ENCODE data around the gene SMPD2.
A peak's percentile ranks its signal among the peaks of the same experiment; 100 is the strongest.
"Not testable (repeated sequence)": the region's sequence is repeated elsewhere in the genome, so short reads cannot be mapped to it uniquely, and the experiment has no call there.

The SMPD2 gene

DNA sequence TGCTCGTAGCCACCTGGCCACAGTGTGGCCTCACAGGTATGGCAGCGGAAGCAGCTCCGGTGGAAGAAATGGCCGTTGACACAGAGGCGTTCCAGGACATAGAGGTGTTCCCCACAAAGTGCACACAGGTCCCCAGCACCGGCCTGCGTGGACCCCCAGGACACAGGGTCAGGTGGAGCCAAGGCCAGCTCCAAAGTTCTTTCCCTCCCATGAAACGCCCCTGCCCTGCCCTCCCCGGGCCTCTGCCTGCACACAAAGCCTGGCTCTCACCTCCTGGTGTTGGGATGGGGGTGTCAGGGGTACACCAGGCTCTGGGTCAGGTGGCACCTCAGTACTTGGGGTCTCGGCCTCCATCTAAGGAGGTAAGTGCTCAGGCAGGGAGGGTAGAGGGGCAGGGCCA lies 6.6 kb downstream of the SMPD2 start:
- no peak for DNase-seq

GRCh38 chr6:109447878-109448555 lies 7.5 kb downstream of the SMPD2 start:
- DNase-seq: no peak

- no peak for DNase-seq
Observed at GRCh38 chr6:109448615-109449014, 8.1 kb downstream of the SMPD2 start.

- DNase-seq: no peak
Observed at GRCh38 chr6:109449064-109449794, 8.7 kb downstream of the SMPD2 start.

GRCh38 chr6:109449795-109450673 lies 9.5 kb downstream of the SMPD2 start:
- no peak for DNase-seq

GRCh38 chr6:109450801-109451200 lies 10.3 kb downstream of the SMPD2 start:
- DNase-seq: no peak

DNA sequence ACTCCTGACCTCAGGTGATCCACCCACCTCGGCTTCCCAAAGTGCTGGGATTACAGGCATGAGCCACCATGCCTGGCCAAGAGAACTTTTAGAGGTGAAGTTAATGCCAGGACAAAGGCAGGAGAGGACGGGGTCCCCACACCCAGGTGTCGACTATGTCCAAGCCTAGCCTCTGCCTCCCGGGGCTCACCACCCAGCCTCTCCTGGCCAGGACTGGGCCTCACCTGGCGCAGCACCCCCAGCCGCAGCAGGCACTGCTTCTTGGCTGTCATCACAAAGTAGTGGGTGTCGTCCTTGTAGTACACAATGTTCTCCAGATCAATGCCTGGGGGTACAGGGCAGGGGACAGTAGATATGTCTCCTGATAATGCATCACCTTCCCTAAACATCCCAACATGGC lies 10.9 kb downstream of the SMPD2 start:
- no peak for DNase-seq

DNA sequence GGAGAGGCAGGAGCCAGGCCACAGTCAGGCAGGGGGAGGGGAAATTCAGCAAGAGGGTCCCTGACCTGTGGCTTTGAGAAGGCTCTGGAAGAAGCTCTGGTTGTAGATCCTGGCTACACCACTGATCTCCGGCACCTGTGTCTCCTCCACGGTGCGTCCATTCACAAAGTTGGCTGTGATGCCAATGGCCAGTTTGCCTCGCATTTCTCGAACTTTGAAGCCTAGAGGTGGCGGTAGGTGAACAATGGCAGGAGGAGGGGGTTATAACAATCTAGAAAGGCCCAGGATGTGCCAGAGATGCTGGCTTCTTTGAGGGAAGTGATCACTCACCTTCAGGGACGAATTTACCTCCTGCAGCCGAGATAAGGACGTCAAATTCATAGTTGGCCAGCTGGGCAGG lies 11.7 kb downstream of the SMPD2 start:
- DNase-seq: no peak

DNA sequence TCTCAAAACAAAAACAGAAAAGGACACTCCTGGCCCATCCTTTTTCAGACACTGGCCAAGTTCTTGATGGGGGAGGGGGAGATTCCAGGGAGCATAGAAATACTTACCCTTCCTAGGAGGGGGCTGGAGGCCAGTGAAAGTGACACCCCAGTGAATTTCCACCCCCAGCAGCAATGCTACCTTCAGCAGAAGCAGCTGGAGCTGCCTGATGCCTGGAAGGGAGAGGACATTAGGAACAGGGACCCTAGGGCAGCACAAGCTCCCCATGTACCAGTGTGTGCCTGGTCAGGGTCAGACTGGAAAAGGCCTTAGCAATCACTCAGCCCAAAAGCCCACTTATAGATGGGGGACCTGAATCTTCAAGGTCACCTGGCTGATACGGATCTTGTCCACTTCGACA lies 12.6 kb downstream of the SMPD2 start:
- DNase-seq: no peak

DNA sequence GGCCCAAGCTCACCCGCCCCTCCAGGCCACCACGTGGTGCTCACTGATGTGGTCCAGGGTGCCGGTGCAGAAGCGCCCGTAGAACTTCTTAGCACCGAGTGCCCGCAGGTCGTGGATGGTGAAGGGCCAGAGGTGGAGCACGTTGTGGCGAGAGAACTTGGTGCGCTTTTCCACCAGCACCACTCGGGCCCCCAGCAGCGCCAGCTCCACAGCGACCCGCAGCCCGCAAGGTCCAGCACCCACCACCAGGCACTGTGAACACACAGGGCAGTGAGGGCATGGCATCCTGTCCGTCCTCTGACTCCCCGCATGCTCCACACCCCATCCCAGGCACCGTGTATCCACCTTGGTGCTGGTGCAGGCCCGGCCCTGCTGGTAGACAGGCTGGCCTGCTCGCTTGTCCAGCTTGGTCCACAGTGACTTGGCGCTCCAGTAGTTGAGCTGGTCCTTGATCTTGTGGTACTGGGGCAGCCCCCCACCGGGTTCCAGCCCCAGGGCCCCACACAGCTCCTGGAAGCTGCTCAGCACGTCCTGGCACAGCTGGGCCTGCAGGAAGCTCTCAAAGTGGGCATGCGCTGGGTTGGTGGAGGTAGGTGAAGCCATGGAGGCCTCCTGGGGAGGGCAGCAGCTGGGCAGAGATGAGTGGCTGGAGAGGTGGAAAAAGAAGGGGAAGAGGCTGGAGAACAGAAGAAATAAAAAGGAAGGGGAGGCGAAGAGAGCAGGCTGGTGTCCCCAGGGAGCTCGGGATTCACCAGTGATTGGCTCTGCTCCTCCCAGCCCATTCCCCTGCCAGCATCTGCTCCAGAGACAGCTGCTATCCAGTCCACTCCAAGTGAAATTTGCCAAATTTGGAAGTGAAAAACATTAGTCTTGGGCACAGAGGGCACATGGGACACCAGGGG lies 13.3 kb downstream of the SMPD2 start:
- peak; percentile 54 for DNase-seq

DNA sequence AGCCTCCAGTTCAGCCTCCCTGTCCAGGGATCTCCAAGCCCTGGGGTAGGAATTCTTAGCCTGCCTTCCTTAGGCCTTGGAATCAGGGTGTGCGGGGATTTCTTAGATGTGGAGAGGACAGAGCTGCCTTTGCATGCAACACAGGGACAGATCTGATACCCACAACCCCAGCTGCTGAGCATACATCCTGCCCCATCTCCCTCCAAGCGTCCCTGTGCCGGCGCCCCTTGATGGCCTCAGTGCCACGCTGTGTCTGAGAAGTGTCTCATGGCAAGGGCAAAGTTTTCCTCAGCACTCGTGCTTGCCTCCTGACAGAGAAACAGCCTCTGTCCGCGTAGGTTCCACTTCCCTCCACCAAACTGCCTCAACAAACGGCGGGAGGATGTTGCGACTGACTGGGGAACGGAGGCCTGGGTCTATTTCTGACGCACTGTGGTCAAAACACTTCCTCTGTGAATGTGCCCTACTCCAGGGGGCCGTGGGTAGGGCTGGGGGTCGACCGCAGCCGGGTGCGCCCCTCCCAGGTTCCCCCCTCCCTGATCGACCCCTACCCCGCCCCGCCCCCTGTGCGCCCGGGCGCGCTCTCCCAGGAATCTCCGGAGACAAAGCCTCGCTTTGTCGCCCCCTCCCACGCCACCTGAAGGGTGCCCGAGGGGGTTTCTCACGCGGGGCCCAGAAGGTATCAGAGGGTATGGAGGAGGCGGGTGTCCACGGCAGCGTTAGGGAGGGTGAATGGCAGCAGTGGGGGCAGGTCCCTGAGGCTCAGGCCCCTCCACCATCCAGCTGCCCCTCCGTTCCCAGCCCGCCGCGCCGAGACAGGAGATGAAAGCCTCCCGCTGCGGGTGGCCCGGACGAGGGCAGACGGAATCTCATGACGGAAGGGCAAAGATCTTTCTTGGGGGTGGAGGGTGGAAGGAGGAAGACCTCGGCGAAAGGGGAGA lies 14.2 kb downstream of the SMPD2 start:
- DNase-seq: no peak

DNA sequence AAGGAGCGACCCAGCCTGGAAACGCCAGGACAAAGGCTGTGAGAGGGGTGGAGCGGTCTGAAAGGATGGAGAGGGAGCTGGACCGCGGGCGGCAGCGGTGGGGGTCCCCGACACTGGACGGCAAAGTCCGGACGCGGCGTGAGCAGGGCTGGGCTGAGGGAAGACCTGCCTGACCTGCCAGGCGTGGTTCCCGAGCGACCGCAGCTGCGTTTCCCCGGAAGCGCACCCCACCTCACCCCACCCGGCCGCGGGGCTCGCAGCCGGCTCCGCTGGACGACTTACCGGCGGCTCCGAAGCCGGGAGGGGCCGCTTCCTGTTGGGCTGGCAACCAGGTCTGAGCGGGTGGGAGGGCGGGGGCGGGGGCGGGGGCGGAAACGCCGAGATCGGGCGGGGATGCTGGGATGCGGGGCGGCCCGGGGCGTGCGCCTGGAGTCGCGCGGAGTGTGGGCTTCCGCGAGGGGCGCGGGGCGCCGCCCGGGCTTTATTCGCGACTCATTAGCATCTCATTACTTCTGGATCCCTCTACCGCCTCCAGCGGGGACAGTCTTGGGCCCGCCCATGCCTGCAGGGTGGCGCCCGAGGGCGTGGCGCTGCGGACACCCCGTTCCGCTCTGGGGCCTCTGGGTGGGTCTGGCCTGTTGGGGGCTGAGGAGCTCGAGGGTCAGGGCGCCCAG lies 15.1 kb downstream of the SMPD2 start, which contains the start of gene MICAL1:
MICAL1 (minus strand) TSS at position 336 of the 674 bp plus-strand sequence. CDS start 1,576 bp downstream, outside the sequence.
- DNase-seq: peak; percentile 62

DNA sequence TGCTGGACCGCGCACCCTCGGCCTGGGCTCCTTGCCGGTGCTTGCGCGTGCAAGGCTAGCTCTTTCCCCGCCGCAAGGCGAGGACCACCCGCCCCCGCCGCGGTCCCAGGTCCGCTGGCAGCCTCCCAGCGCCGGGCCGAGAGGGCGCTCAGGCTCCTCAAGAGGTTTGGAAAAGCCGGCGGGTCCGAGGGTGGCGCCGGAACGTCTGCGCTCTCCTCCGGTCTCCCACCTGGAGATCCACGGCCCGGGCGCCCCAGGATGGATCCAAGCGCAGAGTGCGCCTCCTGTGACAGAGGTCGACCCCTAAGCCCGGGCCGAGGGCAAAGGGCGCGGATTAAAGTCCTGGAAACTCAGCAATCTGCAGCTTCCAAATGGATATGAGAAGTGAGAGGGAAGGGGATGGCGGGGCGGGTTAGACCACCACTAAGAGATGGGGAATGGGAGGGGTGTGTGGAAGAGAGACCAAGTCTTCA lies 15.6 kb downstream of the SMPD2 start:
- DNase-seq: no peak

DNA sequence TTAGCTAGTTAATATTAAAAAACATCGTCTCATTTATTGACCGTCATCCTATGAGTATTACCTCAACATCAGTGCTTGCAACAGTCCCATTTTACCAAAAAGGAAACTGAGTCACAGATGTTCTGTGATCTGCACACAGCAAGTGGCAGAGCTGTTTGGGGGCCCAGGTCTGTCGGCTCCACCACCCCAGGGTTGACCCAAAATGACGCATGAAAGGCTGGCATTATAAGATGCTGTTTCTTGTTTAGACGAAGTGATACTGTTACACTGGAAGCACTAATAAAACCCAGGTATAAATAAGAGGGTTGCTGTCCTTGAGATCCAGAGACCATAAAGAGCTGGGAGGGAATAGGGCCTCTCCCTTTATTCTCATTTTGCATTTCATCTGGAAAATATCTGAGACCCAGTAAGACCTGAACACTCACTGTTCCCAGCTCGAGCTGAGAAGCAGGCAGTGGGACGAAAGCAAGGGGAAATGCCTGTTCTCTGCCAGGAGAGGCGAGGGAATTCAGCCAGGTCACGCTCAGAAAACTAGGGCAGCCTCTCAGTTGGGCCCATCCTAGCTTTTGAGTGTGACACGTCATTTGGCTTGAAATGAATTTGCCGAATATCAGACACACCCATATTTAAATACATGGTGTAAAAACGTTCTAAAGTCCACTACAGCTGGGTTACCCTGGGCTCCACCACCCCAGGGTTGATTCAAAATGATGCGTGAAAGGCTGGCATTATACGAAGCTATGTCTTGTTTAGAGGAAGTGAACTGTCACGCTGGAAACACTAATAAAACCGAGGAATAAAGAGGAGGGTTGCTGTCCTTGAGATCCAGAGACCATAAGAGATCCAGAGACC lies 16.4 kb downstream of the SMPD2 start:
- DNase-seq: no peak

GRCh38 chr6:109457562-109457996 lies 17.1 kb downstream of the SMPD2 start:
- peak; percentile 11 for DNase-seq

GRCh38 chr6:109458774-109459531 lies 18.4 kb downstream of the SMPD2 start:
- DNase-seq: no peak

DNA sequence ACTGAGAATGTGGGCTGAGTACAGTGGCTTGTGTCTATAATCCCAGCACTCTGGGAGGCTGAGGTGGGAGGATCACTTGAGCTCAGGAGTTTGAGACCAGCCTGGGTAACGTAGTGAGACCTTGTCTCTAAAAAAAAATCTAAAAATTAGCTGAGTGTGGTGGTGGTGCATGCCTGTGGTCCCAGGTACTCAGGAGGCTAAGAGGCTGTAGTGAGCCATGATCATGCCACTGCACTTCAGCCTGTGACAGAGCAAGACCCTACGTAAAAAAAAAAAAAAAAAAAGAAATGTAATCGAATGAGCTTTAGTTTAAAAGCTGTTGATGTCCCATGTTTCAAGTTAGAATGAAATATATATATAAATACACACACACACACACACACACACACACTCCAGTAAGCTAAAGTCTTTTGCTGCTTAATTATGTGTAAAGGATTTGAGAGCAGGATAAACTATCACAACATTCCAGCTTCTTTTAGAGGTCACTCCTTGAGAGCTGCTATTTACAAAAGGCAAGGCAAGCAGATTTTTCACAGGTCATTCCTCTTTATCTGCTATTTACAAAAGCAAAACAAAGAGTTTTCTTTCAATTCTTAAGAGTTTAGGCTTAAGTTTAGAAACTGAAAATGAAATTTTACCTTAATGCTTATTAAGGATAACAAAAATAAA lies 19.8 kb downstream of the SMPD2 start:
- DNase-seq: no peak

DNA sequence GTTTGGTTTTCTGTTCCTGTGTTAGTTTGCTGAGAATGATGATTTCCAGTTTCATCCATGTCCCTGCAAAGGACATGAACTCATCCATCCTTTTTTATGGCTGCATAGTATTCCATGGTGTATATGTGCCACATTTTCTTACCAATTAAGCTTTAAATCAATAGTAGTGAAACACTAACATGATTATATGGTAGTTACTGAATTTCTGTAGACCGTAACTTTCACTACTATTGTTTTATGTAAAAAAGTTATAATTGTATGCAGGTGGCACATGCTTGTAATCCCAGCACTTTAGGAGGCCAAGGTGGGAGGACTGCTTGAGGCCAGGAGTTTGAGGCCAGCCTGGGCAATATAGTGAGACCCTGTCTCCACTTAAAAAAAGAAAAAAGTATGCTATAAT lies 20.7 kb downstream of the SMPD2 start:
- DNase-seq: not testable (repeated sequence)
